Activated CD4-positive, alpha-beta memory T cell treated with anti-CD3 and anti-CD28 coated beads for 36 hours (primary cell): ENCODE data around the gene GLUD1. TPM values are rescaled to one million over a fixed set of nuclear protein-coding genes. Genes with fewer than 3 reads are reported as not detected.
"Not testable (repeated sequence)": the region's sequence is repeated elsewhere in the genome, so short reads cannot be mapped to it uniquely, and the experiment has no call there.

Experiments used
- CTCF ChIA-PET: fragments of 350-600 bp; sonication (Branson Sonifier 250); formaldehyde crosslinking; loops from one replicate; lab custom pipeline; 2021; ENCODE audit warnings: antibody characterized with exemption, inconsistent platforms; lab: Charles Lee
- POLR2A ChIA-PET: fragments of 350-600 bp; sonication (Branson Sonifier 250); formaldehyde crosslinking; loops from one replicate; lab custom pipeline; 2021; ENCODE audit warnings: antibody characterized with exemption; lab: Charles Lee
- DNase-seq: peaks from one replicate; pipeline ENCODE4 v3.0.0-alpha.2; 2020
- H3K27ac Mint-ChIP-seq: one replicate; pipeline ENCODE4 v1.8.0; 2021; ENCODE audit warnings: mixed read lengths
- H3K27me3 Mint-ChIP-seq: one replicate; pipeline ENCODE4 v1.8.0; 2021; ENCODE audit warnings: mixed read lengths
- H3K36me3 Mint-ChIP-seq: one replicate; pipeline ENCODE4 v1.8.0; 2021; ENCODE audit warnings: mixed read lengths
- H3K4me1 Mint-ChIP-seq: one replicate; pipeline ENCODE4 v1.8.0; 2021; ENCODE audit warnings: low read depth, mixed read lengths
- H3K4me3 Mint-ChIP-seq: one replicate; pipeline ENCODE4 v1.8.0; 2021; ENCODE audit warnings: mild to moderate bottlenecking, mixed read lengths
- H3K9me3 Mint-ChIP-seq: one replicate; pipeline ENCODE4 v1.8.0; 2021; ENCODE audit warnings: mixed read lengths
- intact Hi-C: fragments of 100-400 bp; cut with micrococcal nuclease; formaldehyde crosslinking; loops from one replicate; pipeline ENCODE4 v1.15.1; 2023
- total RNA-seq, 2 experiments: library from RNA; stranded (reverse); gene quantifications; one replicate each; pipeline ENCODE4 v1.2.3, GENCODE V29; 2021

The GLUD1 gene
- total RNA-seq, 2 experiments from 2014 or later: 174 to 180 TPM

DNA sequence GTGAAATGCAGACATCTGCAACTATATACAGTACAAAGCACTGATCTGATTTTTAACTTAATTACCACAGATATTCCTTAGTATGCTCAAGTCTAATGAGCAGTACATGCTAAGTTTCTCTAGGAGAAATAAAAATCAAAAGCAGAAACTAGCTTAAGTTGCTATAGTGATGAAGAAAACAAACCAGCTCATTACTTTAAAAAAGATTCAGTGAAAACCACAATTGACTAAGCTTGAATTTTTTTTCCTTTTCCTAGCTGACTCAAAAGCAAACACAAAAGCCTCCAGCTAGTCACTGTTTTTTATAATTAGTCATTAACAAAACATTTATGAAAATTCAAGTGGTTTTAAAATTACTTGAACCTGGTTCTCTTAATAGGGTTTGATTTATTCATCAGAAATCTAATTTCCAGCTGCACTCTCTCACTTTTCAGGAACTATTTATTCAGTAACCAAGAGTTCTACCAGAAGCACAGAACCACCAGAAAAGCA is 10.3 kb downstream of the GLUD1 start:
- not testable (repeated sequence) for DNase-seq, H3K9me3 Mint-ChIP-seq, H3K27me3 Mint-ChIP-seq
- ChIA-PET POLR2A (interaction anchor here (0.7 to 4.7 kb wide), 3 partner anchors 10 to 47 kb away, joined by 3 to 53 read pairs (median 3); partner anchors contain the start of genes GLUD1 and SHLD2), CTCF (interaction anchor here (0.9 to 1.3 kb wide), 3 partner anchors 9 to 30 kb away, joined by 3 to 4 read pairs (median 3); no protein-coding TSS in a partner anchor)
- peak overlapping the region; percentile 90 for H3K27ac Mint-ChIP-seq
- peak overlapping the region; percentile 38 for H3K4me3 Mint-ChIP-seq
- peaks cover 43% of the 10 kb centered on the region for H3K36me3 Mint-ChIP-seq
- intact Hi-C loops: loop anchor here (1.0 kb wide), 1 partner anchor 9 kb away; no protein-coding TSS in a partner anchor
- H3K4me1 Mint-ChIP-seq: peaks cover 66% of the 10 kb centered on the region

DNA sequence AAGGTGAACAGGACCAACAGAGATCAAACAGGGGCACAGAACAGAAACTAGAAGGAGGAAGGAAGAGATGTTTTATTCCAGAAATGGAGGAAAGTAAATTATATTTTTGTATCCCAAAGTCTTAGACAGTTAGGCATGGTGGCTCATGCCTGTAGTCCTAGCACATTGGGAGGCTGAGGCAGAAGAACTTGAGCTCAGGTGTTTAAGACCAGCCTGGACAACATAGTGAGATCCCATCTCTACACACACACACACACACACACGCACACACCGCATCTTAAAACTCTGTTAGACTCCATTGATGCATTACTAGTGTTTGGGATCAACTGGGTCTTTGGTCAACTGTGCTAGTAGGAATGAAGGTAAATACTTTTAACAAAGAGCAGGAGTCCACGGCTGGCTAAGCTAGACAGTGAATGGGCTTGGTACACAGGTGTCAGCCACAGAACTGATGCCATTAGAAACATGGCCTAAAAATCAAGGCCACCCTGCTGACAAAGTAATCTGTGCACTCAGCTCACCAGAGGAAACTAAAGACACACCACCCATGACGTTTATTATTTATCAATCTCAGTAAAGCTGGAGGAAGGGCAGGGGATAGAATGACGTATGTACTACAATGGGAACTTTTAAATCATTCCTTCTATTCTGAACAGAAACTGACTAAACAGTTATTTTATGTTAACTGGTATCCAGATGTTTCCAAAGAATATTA is 10.9 kb downstream of the GLUD1 start:
- H3K4me1 Mint-ChIP-seq: peaks cover 60% of the 10 kb centered on the region
- H3K27ac Mint-ChIP-seq: peak overlapping the region; percentile 90
- H3K36me3 Mint-ChIP-seq: peaks cover 41% of the 10 kb centered on the region
- ChIA-PET CTCF (interaction anchor here (0.9 to 1.3 kb wide), 3 partner anchors 9 to 29 kb away, joined by 3 to 4 read pairs (median 3); no protein-coding TSS in a partner anchor), POLR2A (interaction anchor here (0.7 to 4.7 kb wide), 2 partner anchors 10 to 29 kb away, joined by 3 to 53 read pairs; partner anchors contain the start of genes GLUD1 and SHLD2)
- H3K4me3 Mint-ChIP-seq: peak overlapping the region; percentile 30
- H3K27me3 Mint-ChIP-seq, H3K9me3 Mint-ChIP-seq: not testable (repeated sequence)
- intact Hi-C loops: loop anchor here (1.0 kb wide), 1 partner anchor 10 kb away; no protein-coding TSS in a partner anchor
- DNase-seq: peak; percentile 41

DNA sequence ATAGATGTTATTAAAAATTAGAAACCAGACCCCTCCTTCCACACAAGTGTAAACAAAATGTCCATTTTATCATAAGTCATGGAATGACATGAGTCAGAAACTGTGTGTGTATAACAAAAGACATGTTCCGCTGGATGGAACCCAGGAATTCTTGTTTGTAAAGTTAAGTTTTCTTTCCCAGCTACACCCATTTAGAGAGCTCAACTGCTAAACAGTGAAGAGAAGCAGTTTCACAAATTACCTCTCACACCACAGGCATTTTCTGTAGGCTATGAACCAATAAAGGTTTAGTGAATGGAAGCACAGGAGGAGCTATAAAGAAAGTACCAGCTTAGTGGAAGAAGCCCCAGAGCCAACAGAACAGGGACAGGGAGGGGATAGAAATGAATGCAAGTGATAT is 12.4 kb downstream of the GLUD1 start:
- intact Hi-C loops: not testable (repeated sequence)

DNA sequence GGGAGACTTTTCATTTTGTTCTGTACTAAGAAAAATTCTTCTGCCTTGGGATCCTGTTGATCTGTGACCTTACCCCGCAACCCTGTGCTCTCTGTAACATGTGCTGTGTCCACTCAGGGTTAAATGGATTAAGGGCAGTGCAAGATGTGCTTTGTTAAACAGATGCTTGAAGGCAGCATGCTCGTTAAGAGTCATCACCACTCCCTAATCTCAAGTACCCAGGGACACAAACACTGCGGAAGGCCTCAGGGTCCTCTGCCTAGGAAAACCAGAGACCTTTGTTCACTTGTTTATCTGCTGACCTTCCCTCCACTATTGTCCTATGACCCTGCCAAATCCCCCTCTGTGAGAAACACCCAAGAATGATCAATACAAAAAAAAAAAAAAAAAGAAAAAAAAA is 13.1 kb downstream of the GLUD1 start:
- Mint-ChIP-seq H3K36me3 (peaks cover 26% of the 10 kb centered on the region), H3K4me1 (peaks cover 54% of the 10 kb centered on the region)
- H3K27me3 Mint-ChIP-seq, H3K9me3 Mint-ChIP-seq, intact Hi-C loops, H3K4me3 Mint-ChIP-seq, DNase-seq, H3K27ac Mint-ChIP-seq, CTCF ChIA-PET: not testable (repeated sequence)
- POLR2A ChIA-PET: interaction anchor here (4.7 kb wide), 1 partner anchor 13 kb away, joined by 53 read pairs; the partner anchor contains the start of genes GLUD1 and SHLD2

More for the DNA sequence above, 12.4 kb downstream of the GLUD1 start:
- not testable (repeated sequence) for DNase-seq, H3K27me3 Mint-ChIP-seq, H3K9me3 Mint-ChIP-seq
- Mint-ChIP-seq H3K4me1 (peaks cover 57% of the 10 kb centered on the region), H3K4me3 (peak overlapping the region; percentile 18), H3K27ac (peak overlapping the region; percentile 90), H3K36me3 (peaks cover 31% of the 10 kb centered on the region)
- POLR2A ChIA-PET: interaction anchor here (4.7 kb wide), 1 partner anchor 12 kb away, joined by 53 read pairs; the partner anchor contains the start of genes GLUD1 and SHLD2
- CTCF ChIA-PET: interaction anchor here (0.5 to 1.0 kb wide), 2 partner anchors 11 to 426 kb away, joined by 4 to 5 read pairs; no protein-coding TSS in a partner anchor

DNA sequence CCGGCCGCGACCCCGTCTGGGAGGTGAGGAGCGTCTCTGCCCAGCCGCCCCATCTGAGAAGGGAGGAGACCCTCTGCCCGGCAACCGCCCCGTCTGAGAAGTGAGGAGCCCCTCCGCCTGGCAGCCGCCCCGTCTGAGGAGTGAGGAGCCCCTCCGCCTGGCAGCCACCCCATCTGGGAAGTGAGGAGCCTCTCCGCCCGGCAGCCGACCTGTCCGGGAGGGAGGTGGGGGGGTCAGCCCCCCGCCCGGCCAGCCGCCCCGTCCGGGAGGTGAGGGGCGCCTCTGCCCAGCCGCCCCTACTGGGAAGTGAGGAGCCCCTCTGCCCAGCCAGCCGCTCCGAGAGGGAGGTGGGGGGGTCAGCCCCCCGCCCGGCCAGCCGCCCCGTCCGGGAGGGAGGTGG is 14.0 kb downstream of the GLUD1 start:
- POLR2A ChIA-PET, intact Hi-C loops, CTCF ChIA-PET, H3K9me3 Mint-ChIP-seq, H3K27me3 Mint-ChIP-seq, DNase-seq, H3K4me3 Mint-ChIP-seq, H3K27ac Mint-ChIP-seq: not testable (repeated sequence)
- Mint-ChIP-seq H3K36me3 (peaks cover 23% of the 10 kb centered on the region), H3K4me1 (peaks cover 46% of the 10 kb centered on the region)

DNA sequence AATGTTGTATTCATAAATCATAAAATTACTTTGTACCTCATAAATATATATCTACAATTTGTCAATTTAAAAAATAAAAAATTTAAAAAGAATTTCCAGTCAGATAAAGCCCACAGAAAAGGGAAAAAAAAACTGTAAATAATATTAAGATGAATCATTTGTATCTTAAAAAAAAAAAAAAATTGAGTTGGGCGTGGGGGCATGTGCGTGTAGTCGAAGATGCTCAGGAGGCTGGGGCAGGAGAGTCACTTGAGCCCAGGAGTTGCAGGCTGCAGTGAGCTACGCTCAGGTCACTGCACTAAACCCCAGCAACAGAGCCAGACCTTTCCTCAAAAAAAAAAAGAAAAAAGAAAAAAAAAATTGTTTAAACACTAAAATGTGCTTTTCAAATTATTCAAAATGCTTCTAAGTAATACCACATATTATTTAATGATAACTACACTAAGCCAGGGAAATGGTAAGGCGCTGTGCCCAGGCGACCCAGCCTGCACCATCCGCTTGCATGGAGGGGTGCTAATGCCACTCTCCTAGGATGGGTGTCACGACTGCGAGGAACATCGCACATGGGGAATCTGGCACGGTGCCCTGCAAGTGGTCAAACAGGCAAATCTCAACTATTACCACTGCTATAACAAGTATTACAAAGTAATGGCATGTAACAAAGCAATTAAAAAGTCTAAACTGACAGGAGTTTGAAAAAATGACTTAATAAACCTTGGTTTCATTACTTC is 15.4 kb downstream of the GLUD1 start:
- CTCF ChIA-PET: no interaction called here
- Mint-ChIP-seq H3K27me3 (no peaks in the 10 kb centered on the region), H3K9me3 (no peaks in the 10 kb centered on the region), H3K4me1 (peaks cover 38% of the 10 kb centered on the region), H3K4me3 (no peak overlapping the region), H3K36me3 (peaks cover 18% of the 10 kb centered on the region), H3K27ac (no peak overlapping the region)
- POLR2A ChIA-PET: no interaction called here
- intact Hi-C loops: no loop called here
- DNase-seq: no peak

DNA sequence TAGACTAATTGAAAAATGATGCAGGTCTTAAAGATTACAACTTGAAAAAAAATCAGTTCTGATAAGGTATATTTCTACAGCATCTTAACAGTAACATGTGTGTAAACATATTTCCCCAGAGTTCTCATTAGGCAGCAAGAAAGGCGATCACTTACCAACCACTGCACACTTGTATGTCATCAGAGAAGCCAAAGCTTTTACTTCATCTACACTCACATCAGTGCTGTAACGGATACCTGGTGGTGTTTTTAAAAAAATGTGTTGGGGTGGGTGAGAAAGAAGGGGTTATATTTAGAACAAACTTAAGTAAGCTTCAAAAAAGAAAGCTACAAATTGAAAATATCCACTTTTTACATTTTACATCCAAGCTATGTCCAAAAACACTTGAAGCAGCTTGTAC is 18.2 kb downstream of the GLUD1 start:
- H3K9me3 Mint-ChIP-seq, H3K27me3 Mint-ChIP-seq, POLR2A ChIA-PET, DNase-seq, H3K4me3 Mint-ChIP-seq, H3K27ac Mint-ChIP-seq, intact Hi-C loops: not testable (repeated sequence)
- Mint-ChIP-seq H3K36me3 (peaks cover 23% of the 10 kb centered on the region), H3K4me1 (peaks cover 14% of the 10 kb centered on the region)
- CTCF ChIA-PET: interaction anchor here (0.6 kb wide), 1 partner anchor 13 kb away, joined by 3 read pairs; no protein-coding TSS in a partner anchor

DNA sequence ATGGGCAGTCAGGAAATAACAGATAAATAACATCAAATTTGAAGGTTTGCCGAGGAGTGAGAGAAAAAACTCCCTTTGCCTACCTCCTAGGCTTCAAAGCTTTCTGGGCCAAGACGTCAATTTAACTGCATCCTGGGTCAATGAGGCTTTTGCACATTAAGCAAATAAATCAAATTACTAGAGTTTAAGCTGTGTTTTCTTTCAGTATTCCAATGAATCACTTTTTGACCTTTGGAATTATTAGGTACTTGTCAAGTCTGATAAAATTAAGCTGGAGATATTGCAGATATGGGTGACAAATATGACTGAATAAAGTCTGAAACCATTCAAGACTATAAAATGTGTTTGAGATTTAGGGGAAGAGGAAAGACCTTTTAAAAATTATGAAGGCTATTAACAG is 22.2 kb downstream of the GLUD1 start:
- Mint-ChIP-seq H3K27me3 (no peaks in the 10 kb centered on the region), H3K9me3 (no peaks in the 10 kb centered on the region), H3K4me3 (no peak overlapping the region), H3K4me1 (peaks cover 4% of the 10 kb centered on the region), H3K27ac (no peak overlapping the region), H3K36me3 (peaks cover 38% of the 10 kb centered on the region)
- no peak for DNase-seq
- ChIA-PET CTCF (no interaction called here), POLR2A (no interaction called here)
- intact Hi-C loops: no loop called here

DNA sequence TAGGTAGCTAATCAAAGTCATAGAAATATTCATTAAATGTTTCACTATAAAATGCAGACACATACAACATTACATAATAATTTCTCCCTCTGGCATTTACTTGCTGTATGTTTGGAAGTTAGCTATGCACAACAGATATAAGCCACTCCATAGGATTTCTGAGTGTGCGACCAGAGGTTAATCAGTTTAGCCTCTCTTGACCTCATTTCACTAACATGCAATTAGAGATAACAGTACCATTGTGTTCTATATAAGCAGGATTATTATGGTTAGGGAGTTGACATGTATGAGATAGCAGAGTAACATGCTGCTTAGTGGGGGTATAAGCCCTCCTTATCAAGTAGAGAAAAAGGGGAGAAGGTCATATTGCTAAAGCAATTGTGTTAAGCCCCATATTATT is 26.4 kb downstream of the GLUD1 start:
- DNase-seq: no peak
- Mint-ChIP-seq H3K9me3 (no peaks in the 10 kb centered on the region), H3K4me1 (no peaks in the 10 kb centered on the region), H3K4me3 (no peak overlapping the region), H3K27me3 (no peaks in the 10 kb centered on the region), H3K36me3 (peaks cover 61% of the 10 kb centered on the region), H3K27ac (no peak overlapping the region)
- ChIA-PET POLR2A (no interaction called here), CTCF (no interaction called here)
- intact Hi-C loops: no loop called here

DNA sequence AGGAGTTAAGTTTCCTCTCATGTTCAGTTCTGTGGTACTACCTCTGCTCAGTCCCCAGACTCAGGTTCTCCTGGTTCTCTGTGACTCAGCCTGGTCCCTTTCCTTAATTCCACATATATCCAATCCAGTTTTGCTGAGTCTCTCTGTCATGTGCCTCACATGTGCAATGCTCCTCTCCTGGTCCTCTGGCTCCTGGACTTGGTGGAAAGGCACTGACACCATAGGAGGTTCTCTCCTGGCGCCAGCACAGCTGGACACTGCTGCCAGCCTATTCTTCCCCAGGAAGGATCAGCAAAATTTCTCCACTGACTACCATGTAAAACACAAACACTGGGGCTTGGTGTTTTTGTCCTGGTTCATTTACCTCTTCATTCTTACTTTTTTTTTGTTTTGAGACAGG is 27.8 kb downstream of the GLUD1 start:
- CTCF ChIA-PET: interaction anchor here (0.6 kb wide), 1 partner anchor 264 kb away, joined by 3 read pairs; no protein-coding TSS in a partner anchor
- H3K27ac Mint-ChIP-seq: no peak overlapping the region
- intact Hi-C loops: no loop called here

DNA sequence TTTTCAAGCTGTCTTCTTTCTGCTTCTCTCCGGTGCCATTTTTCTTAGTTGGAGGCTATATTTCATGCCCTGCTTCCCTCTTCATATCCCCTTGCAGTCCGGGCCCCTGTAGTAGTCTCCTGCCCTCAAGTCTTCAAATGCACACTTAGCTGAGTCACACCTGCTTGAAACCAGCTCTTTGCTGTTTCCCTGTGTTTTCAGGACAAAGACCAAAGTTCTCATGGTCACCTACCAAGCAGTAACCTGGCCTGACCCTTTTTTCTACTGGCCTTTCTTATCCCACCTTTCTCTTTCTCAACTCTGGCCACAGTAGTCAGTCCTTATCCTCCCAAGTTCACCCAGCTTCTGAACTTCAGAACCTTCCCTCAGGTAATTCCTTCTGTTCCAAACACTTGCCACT is 28.5 kb downstream of the GLUD1 start:
- no peak overlapping the region for H3K4me3 Mint-ChIP-seq
- ChIA-PET POLR2A (no interaction called here), CTCF (no interaction called here)
- DNase-seq: no peak
- H3K36me3 Mint-ChIP-seq: peaks cover 49% of the 10 kb centered on the region
- no peak overlapping the region for H3K27ac Mint-ChIP-seq
- H3K27me3 Mint-ChIP-seq: no peaks in the 10 kb centered on the region
- no peaks in the 10 kb centered on the region for H3K9me3 Mint-ChIP-seq
- H3K4me1 Mint-ChIP-seq: no peaks in the 10 kb centered on the region
- intact Hi-C loops: no loop called here

More for the DNA sequence above, 27.8 kb downstream of the GLUD1 start:
- POLR2A ChIA-PET: no interaction called here
- Mint-ChIP-seq H3K9me3 (no peaks in the 10 kb centered on the region), H3K36me3 (peaks cover 54% of the 10 kb centered on the region), H3K27me3 (no peaks in the 10 kb centered on the region), H3K4me1 (no peaks in the 10 kb centered on the region), H3K4me3 (no peak overlapping the region)
- no peak for DNase-seq

DNA sequence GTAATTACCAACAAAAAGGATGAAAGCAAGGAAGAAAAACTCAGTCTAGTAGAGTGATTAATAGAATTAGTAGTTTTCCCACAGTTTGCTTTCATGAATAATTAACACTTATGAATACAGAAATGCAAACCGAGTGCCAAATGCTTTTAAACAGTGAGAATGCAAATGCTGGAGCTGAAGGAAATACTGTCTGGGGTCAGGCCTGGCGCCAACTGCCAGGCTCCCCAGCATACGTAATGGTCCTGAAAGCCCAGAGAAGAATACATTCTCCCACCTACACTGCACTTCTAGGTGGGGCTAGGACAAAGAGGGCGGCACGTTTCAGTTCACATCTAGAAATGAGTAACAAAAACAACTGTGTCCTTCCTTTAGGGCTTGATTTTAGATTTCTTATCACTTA is 30.0 kb downstream of the GLUD1 start:
- CTCF ChIA-PET: no interaction called here
- Mint-ChIP-seq H3K36me3 (peaks cover 58% of the 10 kb centered on the region), H3K4me1 (no peaks in the 10 kb centered on the region), H3K9me3 (no peaks in the 10 kb centered on the region), H3K27me3 (no peaks in the 10 kb centered on the region), H3K4me3 (no peak overlapping the region), H3K27ac (no peak overlapping the region)
- no peak for DNase-seq
- intact Hi-C loops: no loop called here
- POLR2A ChIA-PET: no interaction called here
